Lower leg skin (tissue), 3 donors: Measurements from ENCODE around the gene FANK1.

Source experiments
- POLR2A ChIP-seq, 2 donors: fragments of 450-650 bp; IDR thresholded peaks; one replicate each; pipeline ENCODE4 v1.6.1; 2016 to 2017; ENCODE audit warnings: antibody characterized with exemption in 2 of 2, mild to moderate bottlenecking in 1 of 2, moderate library complexity in 1 of 2
- TF ChIP-seq, protein P1 (sequence below), 3 donors: fragments of 450-650 bp; IDR thresholded peaks; one replicate each; pipeline ENCODE4 v1.5.1; 2016; ENCODE audit warnings: antibody characterized with exemption in 3 of 3, mild to moderate bottlenecking in 3 of 3, moderate library complexity in 2 of 3

DNA sequence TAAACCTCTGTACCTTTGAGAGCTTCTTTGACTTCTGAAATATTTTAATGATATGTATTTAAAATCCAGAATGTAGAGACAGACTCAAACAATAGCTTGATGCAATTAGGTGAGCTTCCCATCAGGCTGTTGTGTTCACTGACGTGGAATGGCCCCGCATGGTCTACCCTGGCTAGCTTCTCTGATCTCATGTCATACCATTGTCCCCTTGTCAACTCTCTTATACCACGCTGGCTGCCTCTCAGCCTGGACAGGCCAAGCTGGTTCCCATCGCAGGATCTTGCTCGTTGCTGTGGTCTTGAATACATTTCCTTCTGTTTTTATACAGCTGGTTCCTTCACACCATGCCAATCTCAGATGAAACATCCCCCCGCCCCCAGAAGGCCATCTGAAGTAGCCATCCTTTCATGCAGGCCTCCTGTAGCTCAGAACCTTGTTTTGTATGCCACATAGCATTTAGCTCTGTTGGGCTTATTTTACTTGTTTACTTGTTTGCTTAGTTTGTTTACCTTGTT is 84.2 kb downstream of the FANK1 start:
- TF ChIP-seq, protein P1, sequence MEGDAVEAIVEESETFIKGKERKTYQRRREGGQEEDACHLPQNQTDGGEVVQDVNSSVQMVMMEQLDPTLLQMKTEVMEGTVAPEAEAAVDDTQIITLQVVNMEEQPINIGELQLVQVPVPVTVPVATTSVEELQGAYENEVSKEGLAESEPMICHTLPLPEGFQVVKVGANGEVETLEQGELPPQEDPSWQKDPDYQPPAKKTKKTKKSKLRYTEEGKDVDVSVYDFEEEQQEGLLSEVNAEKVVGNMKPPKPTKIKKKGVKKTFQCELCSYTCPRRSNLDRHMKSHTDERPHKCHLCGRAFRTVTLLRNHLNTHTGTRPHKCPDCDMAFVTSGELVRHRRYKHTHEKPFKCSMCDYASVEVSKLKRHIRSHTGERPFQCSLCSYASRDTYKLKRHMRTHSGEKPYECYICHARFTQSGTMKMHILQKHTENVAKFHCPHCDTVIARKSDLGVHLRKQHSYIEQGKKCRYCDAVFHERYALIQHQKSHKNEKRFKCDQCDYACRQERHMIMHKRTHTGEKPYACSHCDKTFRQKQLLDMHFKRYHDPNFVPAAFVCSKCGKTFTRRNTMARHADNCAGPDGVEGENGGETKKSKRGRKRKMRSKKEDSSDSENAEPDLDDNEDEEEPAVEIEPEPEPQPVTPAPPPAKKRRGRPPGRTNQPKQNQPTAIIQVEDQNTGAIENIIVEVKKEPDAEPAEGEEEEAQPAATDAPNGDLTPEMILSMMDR (IDR thresholded peaks at IDR 0.05) = no peak
- no peak for TF ChIP-seq POLR2A (IDR thresholded peaks at IDR 0.05)
